Fibroblast of skin of right biceps (primary cell): ENCODE measurements around the gene OCSTAMP.

ENCODE experiments used
- DNase-seq: peaks from one replicate; pipeline ENCODE4 v3.0.0-alpha.2; 2013

Gene OCSTAMP

GRCh38 chr20:46573234-46573633 lies 22.8 kb upstream of the OCSTAMP start:
- DNase-seq: no peak

- DNase-seq: no peak
Observed at GRCh38 chr20:46572790-46573189, 22.3 kb upstream of the OCSTAMP start.

GRCh38 chr20:46572153-46572552 lies 21.7 kb upstream of the OCSTAMP start:
- no peak for DNase-seq

- no peak for DNase-seq
Observed at GRCh38 chr20:46571418-46571817, 21.0 kb upstream of the OCSTAMP start.

- no peak for DNase-seq
Observed at GRCh38 chr20:46570956-46571355, 20.5 kb upstream of the OCSTAMP start.

GRCh38 chr20:46569961-46570360 lies 19.5 kb upstream of the OCSTAMP start:
- no peak for DNase-seq

GRCh38 chr20:46568570-46569129 lies 18.2 kb upstream of the OCSTAMP start:
- DNase-seq: peak; percentile 78

GRCh38 chr20:46566125-46566524 lies 15.7 kb upstream of the OCSTAMP start:
- no peak for DNase-seq

GRCh38 chr20:46564241-46564957 lies 13.9 kb upstream of the OCSTAMP start:
- no peak for DNase-seq

GRCh38 chr20:46563860-46564221 lies 13.4 kb upstream of the OCSTAMP start:
- no peak for DNase-seq

- DNase-seq: no peak
Observed at GRCh38 chr20:46563170-46563859, 12.9 kb upstream of the OCSTAMP start.

- peak; percentile 61 for DNase-seq
Observed at GRCh38 chr20:46562373-46563169, 12.1 kb upstream of the OCSTAMP start.

GRCh38 chr20:46562009-46562372 lies 11.5 kb upstream of the OCSTAMP start:
- no peak for DNase-seq

- DNase-seq: no peak
Observed at GRCh38 chr20:46559685-46560440, 9.4 kb upstream of the OCSTAMP start.

GRCh38 chr20:46559001-46559400 lies 8.5 kb upstream of the OCSTAMP start:
- no peak for DNase-seq

- peak; percentile 71 for DNase-seq
Observed at GRCh38 chr20:46558511-46558959, 8.1 kb upstream of the OCSTAMP start.

GRCh38 chr20:46557231-46557956 lies 6.9 kb upstream of the OCSTAMP start:
- peak; percentile 6 for DNase-seq

GRCh38 chr20:46555370-46555956 lies 5.0 kb upstream of the OCSTAMP start:
- no peak for DNase-seq

GRCh38 chr20:46554828-46555227 lies 4.4 kb upstream of the OCSTAMP start:
- no peak for DNase-seq

GRCh38 chr20:46553926-46554325 lies 3.5 kb upstream of the OCSTAMP start:
- DNase-seq: no peak
